ENCODE results near the gene TAS2R30.

DNA sequence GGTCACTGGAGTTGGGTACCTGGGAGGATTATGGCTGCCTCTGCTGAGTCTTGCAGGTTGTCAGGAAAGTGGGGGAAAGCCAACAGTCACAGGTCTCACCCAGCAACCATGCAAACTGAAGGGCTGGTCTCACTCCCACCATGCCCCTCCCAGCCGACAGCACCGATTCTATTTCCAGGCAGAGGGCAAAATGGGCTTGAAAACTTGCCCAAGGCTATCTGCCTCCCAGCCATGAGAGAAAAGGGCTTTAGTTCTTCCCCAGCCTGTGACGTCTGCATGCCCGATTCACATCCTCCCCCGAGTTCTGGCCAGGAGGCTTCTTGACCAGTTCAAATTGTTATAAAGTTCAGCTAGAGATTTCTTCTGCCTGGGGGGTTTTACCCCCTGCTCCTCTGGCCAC is 9.9 kb upstream of the TAS2R30 start:
- TF ChIP-seq, protein P1, sequence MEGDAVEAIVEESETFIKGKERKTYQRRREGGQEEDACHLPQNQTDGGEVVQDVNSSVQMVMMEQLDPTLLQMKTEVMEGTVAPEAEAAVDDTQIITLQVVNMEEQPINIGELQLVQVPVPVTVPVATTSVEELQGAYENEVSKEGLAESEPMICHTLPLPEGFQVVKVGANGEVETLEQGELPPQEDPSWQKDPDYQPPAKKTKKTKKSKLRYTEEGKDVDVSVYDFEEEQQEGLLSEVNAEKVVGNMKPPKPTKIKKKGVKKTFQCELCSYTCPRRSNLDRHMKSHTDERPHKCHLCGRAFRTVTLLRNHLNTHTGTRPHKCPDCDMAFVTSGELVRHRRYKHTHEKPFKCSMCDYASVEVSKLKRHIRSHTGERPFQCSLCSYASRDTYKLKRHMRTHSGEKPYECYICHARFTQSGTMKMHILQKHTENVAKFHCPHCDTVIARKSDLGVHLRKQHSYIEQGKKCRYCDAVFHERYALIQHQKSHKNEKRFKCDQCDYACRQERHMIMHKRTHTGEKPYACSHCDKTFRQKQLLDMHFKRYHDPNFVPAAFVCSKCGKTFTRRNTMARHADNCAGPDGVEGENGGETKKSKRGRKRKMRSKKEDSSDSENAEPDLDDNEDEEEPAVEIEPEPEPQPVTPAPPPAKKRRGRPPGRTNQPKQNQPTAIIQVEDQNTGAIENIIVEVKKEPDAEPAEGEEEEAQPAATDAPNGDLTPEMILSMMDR (IDR thresholded peaks at IDR 0.05) = no peak
- TF ChIP-seq POLR2AphosphoS5 (IDR thresholded peaks at IDR 0.05) = no peak
- TF ChIP-seq POLR2A (IDR thresholded peaks at IDR 0.05) = no peak

Measured in gastroesophageal sphincter (tissue), 3 donors.